ENCODE results near the gene CALCOCO1.

DNA sequence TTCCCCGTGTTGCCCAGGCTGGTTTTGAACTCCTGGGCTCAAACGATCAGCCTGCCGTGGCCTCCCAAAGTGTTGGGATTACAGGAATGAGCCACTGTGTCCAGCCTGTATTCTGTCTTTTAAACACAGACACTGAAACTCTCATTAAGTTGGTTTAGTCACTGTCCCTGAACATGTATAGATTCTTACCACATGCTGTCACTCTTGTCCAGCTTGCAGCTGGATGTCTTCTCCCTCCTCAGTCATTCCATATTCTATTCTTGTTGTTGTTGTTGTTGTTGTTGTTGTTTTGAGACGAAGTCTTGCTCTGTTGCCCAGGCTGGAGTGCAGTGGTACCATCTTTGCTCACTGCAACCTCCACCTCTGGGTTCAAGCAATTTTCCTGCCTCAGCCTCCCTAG is 39.1 kb downstream of the CALCOCO1 start:
- TF ChIP-seq, protein P1, sequence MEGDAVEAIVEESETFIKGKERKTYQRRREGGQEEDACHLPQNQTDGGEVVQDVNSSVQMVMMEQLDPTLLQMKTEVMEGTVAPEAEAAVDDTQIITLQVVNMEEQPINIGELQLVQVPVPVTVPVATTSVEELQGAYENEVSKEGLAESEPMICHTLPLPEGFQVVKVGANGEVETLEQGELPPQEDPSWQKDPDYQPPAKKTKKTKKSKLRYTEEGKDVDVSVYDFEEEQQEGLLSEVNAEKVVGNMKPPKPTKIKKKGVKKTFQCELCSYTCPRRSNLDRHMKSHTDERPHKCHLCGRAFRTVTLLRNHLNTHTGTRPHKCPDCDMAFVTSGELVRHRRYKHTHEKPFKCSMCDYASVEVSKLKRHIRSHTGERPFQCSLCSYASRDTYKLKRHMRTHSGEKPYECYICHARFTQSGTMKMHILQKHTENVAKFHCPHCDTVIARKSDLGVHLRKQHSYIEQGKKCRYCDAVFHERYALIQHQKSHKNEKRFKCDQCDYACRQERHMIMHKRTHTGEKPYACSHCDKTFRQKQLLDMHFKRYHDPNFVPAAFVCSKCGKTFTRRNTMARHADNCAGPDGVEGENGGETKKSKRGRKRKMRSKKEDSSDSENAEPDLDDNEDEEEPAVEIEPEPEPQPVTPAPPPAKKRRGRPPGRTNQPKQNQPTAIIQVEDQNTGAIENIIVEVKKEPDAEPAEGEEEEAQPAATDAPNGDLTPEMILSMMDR (IDR thresholded peaks at IDR 0.05 in 4 of 5, conservative IDR thresholded peaks at IDR 0.05 in 1 of 5) = no peak
- TF ChIP-seq POLR2A (IDR thresholded peaks at IDR 0.05) = no peak
